Lung (tissue), 12 donors: ENCODE measurements around the gene SEMA5A. TPM values are rescaled to one million over a fixed set of nuclear protein-coding genes. Genes with fewer than 3 reads are reported as not detected.

Source experiments
- ATAC-seq: fragments of 200-7000 bp; cut with Tn5 transposase; one replicate; pipeline ENCODE4 v1.9.1; 2020; ENCODE audit warnings: moderate number of reproducible peaks; ENCODE audit not compliant: insufficient read depth, low FRiP score
- DNase-seq, 3 donors: peaks; one replicate each; pipeline ENCODE4 v3.0.0-alpha.2; 2013 to 2017
- H3K27ac ChIP-seq, 2 donors: one replicate each; pipeline ENCODE4 v1.5.1; 2013; ENCODE audit warnings: mild to moderate bottlenecking in 2 of 2, moderate library complexity in 2 of 2, control low read depth in 1 of 2, inconsistent platforms in 1 of 2, low read depth in 1 of 2, low read length in 1 of 2
- H3K27me3 ChIP-seq, 3 donors: one replicate each; pipeline ENCODE4 v1.5.1; 2013; ENCODE audit warnings: low read length in 2 of 3; ENCODE audit not compliant: control insufficient read depth in 3 of 3, insufficient read depth in 3 of 3
- H3K36me3 ChIP-seq, 4 donors: one replicate each; pipeline ENCODE4 v1.5.1; 2013; ENCODE audit warnings: low read length in 4 of 4, mild to moderate bottlenecking in 1 of 4, moderate library complexity in 1 of 4; ENCODE audit not compliant: control insufficient read depth in 4 of 4, insufficient read depth in 4 of 4
- H3K4me1 ChIP-seq, 5 donors: one replicate each; pipeline ENCODE4 v1.5.1; 2013; ENCODE audit warnings: low read length in 5 of 5, mild to moderate bottlenecking in 2 of 5, moderate library complexity in 1 of 5; ENCODE audit not compliant: control insufficient read depth in 5 of 5, insufficient read depth in 5 of 5
- H3K4me3 ChIP-seq: one replicate; pipeline ENCODE4 v1.5.1; 2013; ENCODE audit warnings: mild to moderate bottlenecking, control low read depth, moderate library complexity
- H3K9ac ChIP-seq, 2 donors: one replicate each; pipeline ENCODE4 v1.5.1; 2013; ENCODE audit warnings: low read length in 2 of 2, control low read depth in 1 of 2; ENCODE audit not compliant: insufficient read depth in 1 of 2
- H3K9me3 ChIP-seq, 4 donors: one replicate each; pipeline ENCODE4 v1.5.1; 2013; ENCODE audit warnings: low read length in 3 of 4, mild to moderate bottlenecking in 1 of 4, moderate library complexity in 1 of 4; ENCODE audit not compliant: control insufficient read depth in 4 of 4, insufficient read depth in 3 of 4
- WGBS, 2 donors: extraction: QIAGEN DNeasy Blood & Tissue Kit; methylation state at CpG; one replicate each; pipeline ENCODE4 v1.1.7; 2013; 5-methylcytosine and 5-hydroxymethylcytosine counted together
- polyA plus RNA-seq, 2 donors: library from polyadenylated mRNA; stranded (reverse); fragments of 200-250 nt; gene quantifications; one replicate each; pipeline ENCODE4 v1.2.1, GENCODE V29; 2013
- total RNA-seq, 2 donors: library from RNA; depleted of rRNA in 1 of 2; stranded (reverse); fragments of >200 nt in 1 of 2; gene quantifications; one replicate each; pipeline ENCODE4 v1.2.1, GENCODE V29; 2014 to 2021
- TF ChIP-seq, protein P1 (sequence below): IDR thresholded peaks from 2 replicates; pipeline ENCODE4 v1.5.1; 2012; ENCODE audit warnings: mild to moderate bottlenecking; ENCODE audit errors: control extremely low read depth, extremely low read depth
- donor health status: control.
- donor health status: control.
- donor health status: Bipolar disorder and iron deficiency.
- donor health status: healthy.
- donor health status: DM: yes; HTN: yes; CAD: no.

Gene SEMA5A
- total and polyA plus RNA-seq, 4 donors, result 3.1 to 44.9 (median 13.7) TPM

DNA sequence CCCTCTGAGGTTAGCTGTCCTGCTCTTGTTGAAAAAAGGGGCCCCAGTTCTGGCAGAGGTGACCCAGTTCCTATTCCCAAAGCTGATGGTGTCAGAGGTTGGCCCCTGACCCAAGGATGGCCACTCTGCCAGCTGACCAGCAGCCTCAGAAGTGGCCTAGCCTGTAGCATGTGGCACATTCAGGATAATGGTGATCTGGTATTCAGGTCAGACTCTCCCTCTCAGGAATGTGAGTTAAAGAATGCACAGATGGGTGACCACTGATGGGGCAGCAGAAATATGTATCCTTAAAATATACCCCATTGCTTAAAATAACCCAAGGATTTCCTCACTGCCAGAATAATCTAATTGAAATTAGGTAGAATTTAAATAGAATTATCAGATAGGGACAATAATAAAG, 369.2 kb downstream of the SEMA5A start:
- H3K9ac ChIP-seq, result no peak overlapping the region
- H3K4me3 ChIP-seq, result no peak overlapping the region
- H3K27ac ChIP-seq, result no peak overlapping the region
- no peak for ATAC-seq
- H3K9me3 ChIP-seq, result peaks cover 0 to 4% (median 0%) of the 10 kb centered on the region in 4 donors
- H3K27me3 ChIP-seq, result no peaks in the 10 kb centered on the region
- no peak for DNase-seq
- TF ChIP-seq, protein P1, sequence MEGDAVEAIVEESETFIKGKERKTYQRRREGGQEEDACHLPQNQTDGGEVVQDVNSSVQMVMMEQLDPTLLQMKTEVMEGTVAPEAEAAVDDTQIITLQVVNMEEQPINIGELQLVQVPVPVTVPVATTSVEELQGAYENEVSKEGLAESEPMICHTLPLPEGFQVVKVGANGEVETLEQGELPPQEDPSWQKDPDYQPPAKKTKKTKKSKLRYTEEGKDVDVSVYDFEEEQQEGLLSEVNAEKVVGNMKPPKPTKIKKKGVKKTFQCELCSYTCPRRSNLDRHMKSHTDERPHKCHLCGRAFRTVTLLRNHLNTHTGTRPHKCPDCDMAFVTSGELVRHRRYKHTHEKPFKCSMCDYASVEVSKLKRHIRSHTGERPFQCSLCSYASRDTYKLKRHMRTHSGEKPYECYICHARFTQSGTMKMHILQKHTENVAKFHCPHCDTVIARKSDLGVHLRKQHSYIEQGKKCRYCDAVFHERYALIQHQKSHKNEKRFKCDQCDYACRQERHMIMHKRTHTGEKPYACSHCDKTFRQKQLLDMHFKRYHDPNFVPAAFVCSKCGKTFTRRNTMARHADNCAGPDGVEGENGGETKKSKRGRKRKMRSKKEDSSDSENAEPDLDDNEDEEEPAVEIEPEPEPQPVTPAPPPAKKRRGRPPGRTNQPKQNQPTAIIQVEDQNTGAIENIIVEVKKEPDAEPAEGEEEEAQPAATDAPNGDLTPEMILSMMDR, result no peak
- peaks cover 0 to 2% (median 0%) of the 10 kb centered on the region in 5 donors for H3K4me1 ChIP-seq
- H3K36me3 ChIP-seq, result peaks cover 0 to 6% (median 0%) of the 10 kb centered on the region in 4 donors

DNA sequence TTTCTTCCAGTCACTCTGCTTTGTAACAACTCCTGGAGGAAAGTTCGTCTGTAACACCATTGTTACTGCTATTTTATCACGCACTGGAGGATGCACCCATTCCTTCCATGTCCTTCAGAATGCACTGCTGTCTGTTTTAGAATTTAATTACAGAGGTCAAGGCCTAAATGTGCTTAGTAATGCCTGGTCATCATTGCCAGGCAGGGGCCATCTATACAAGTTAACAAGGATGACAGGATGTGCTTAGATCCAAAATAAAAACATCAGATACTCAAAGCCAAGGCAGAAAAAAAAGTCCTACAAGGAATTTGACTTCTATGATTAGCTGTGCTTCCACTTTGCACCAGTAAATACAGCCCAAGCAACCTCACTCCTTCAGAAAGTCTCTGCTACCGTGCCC, 371.4 kb downstream of the SEMA5A start:
- TF ChIP-seq, protein P1, result no peak
- H3K27me3 ChIP-seq, result no peaks in the 10 kb centered on the region
- ATAC-seq (no peak), DNase-seq (no peak)
- no peak overlapping the region for H3K9ac ChIP-seq
- H3K9me3 ChIP-seq, result peaks cover 0 to 3% (median 0%) of the 10 kb centered on the region in 4 donors
- no peak overlapping the region for H3K4me3 ChIP-seq
- no peak overlapping the region for H3K27ac ChIP-seq
- H3K36me3 ChIP-seq, result peaks cover 0 to 6% (median 0%) of the 10 kb centered on the region in 4 donors
- H3K4me1 ChIP-seq, result peaks cover 0 to 3% (median 0%) of the 10 kb centered on the region in 5 donors
- 77 to 83% methylated on average over 3 of the region's 3 CpGs for WGBS, 2 donors

DNA sequence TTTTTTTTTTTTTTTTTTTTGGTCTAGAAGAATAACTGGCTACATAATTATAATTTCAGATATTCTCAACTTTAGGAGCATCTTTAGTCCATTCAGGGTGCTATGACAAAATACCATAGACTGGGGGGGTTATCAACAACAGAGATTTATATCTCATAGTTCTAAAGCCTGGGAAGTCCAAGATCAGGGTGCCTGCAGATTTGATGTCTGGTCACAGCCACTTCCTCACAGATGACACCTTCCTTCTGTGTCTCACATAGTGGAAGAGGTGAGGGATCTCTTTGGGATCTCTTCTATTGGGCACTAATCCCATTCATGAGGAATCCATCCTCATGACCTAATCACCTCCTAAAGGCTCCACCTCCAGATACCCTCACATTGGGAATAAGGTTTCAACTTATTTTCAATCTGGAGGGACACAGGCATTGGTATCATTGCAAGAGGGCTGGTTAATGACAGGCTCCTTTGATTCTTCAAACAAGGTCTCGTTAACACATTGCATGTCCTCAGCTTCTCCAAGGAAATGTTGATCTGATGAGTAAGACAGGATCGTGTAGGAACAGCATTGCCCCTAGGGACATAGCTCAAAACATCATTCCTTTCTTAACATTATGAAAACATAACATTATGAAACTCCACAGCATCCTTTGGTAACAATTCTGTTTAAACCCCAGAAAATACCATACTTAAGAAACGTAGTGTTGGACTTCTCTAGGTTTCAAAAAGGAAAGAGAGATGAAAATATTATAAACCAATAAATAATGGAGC, 372.4 kb downstream of the SEMA5A start:
- Histone ChIP-seq H3K9ac (no peak overlapping the region), H3K9me3 (peaks cover 0 to 3% (median 0%) of the 10 kb centered on the region in 4 donors), H3K36me3 (peaks cover 0 to 6% (median 0%) of the 10 kb centered on the region in 4 donors), H3K27me3 (no peaks in the 10 kb centered on the region), H3K27ac (no peak overlapping the region), H3K4me1 (peaks cover 0 to 12% (median 0%) of the 10 kb centered on the region in 5 donors), H3K4me3 (no peak overlapping the region)
- DNase-seq (no peak), ATAC-seq (no peak)
- WGBS, 2 donors, result 49 to 57% methylated on average over 3 of the region's 3 CpGs
- TF ChIP-seq, protein P1, result no peak
